Progenitor cell of endocrine pancreas (in vitro differentiated cells): ENCODE measurements around the gene PRMT7. TPM values are rescaled to one million over a fixed set of nuclear protein-coding genes. Genes with fewer than 3 reads are reported as not detected.

Experiments
- DNase-seq: peaks from one replicate; pipeline ENCODE4 v3.0.0; 2021; ENCODE audit warnings: low spot score; ENCODE audit not compliant: unreplicated experiment
- H3K27ac Mint-ChIP-seq: 2 replicates; pipeline ENCODE4 v1.8.0; 2021; ENCODE audit warnings: mild to moderate bottlenecking, moderate library complexity, mixed read lengths
- H3K27me3 Mint-ChIP-seq: 2 replicates; pipeline ENCODE4 v1.8.0; 2021; ENCODE audit warnings: mixed read lengths
- H3K36me3 Mint-ChIP-seq: 2 replicates; pipeline ENCODE4 v1.8.0; 2022; ENCODE audit warnings: mixed read lengths; ENCODE audit not compliant: insufficient read depth
- H3K4me1 Mint-ChIP-seq: 2 replicates; pipeline ENCODE4 v1.8.0; 2021; ENCODE audit warnings: low read depth, mixed read lengths
- H3K4me3 Mint-ChIP-seq: 2 replicates; pipeline ENCODE4 v1.8.0; 2021; ENCODE audit warnings: low read depth, mild to moderate bottlenecking, moderate library complexity, mixed read lengths
- H3K9me3 Mint-ChIP-seq: 2 replicates; pipeline ENCODE4 v1.8.0; 2021; ENCODE audit warnings: low read depth, mixed read lengths
- total RNA-seq: library from RNA; stranded (reverse); gene quantifications from 2 replicates; pipeline ENCODE4 v1.2.1, GENCODE V29; 2021
- TF ChIP-seq, protein P1 (sequence below): fragments of 200-600 bp; sonication (generic); IDR thresholded peaks from one replicate; pipeline ENCODE4 v1.5.0; 2021; ENCODE audit warnings: antibody characterized with exemption, mild to moderate bottlenecking; ENCODE audit not compliant: unreplicated experiment

PRMT7 gene
- total RNA-seq, 1 donor from 2014 or later, result 60.0 TPM

DNA sequence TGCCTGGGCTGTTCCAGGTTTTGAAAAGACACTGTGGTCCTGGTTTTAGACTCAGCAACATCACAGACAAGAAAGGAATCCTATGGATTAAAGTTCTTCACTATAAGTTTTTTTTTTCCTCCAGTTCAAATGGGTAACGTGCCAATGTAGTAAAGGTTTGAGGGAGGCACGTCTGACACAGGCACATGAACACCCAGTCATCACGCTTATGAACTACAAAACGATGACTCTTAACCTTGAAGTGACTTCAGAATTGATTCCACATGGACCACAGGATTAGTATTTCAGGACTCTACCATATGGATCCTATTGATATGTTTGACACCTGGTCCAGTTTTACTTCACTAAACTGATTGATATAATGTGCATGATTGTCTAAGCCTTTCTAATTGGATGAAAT is 2.3 kb downstream of the PRMT7 start:
- no peak for DNase-seq
- Mint-ChIP-seq H3K4me3 (no peak overlapping the region), H3K27me3 (no peaks in the 10 kb centered on the region), H3K4me1 (peaks cover 21% of the 10 kb centered on the region), H3K36me3 (peaks cover 16% of the 10 kb centered on the region), H3K9me3 (no peaks in the 10 kb centered on the region), H3K27ac (no peak overlapping the region)
- TF ChIP-seq, protein P1, sequence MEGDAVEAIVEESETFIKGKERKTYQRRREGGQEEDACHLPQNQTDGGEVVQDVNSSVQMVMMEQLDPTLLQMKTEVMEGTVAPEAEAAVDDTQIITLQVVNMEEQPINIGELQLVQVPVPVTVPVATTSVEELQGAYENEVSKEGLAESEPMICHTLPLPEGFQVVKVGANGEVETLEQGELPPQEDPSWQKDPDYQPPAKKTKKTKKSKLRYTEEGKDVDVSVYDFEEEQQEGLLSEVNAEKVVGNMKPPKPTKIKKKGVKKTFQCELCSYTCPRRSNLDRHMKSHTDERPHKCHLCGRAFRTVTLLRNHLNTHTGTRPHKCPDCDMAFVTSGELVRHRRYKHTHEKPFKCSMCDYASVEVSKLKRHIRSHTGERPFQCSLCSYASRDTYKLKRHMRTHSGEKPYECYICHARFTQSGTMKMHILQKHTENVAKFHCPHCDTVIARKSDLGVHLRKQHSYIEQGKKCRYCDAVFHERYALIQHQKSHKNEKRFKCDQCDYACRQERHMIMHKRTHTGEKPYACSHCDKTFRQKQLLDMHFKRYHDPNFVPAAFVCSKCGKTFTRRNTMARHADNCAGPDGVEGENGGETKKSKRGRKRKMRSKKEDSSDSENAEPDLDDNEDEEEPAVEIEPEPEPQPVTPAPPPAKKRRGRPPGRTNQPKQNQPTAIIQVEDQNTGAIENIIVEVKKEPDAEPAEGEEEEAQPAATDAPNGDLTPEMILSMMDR, result no peak

DNA sequence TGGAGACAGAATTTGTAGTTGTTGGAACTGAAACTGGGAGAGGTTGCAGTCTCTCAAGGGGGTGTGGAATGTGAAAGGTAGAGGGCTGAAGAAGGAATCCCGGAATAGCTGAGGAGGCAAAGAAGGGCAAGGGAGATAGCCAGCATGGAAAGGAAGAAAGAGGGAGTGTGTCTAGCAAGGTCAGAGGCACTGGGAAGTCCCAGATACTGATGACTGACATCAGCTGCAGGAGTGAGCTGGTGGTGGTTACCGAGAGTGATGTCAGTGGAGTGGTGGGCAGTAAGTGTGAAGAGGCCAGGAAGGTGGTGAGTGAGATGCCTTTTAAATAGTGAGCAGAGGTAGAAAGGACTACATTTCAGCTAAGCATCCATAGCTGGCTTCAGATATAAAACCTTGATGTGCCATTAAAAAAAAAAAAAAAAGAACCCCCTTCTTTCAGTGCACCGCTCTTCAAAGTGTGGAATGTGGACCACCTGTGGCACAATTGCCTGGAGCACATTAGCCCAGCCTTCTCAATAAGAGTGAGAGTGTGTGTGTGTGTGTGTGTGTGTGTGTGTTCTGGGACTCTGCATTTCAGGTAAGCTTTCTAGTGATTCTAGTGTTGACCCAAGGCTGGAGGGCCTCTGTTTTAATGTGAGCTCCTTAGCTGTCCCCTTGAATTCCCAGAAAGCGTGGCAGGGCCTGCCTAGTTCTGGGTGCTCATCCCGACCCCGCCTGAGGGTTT is 8.5 kb downstream of the PRMT7 start:
- TF ChIP-seq, protein P1, result no peak
- no peaks in the 10 kb centered on the region for H3K9me3 Mint-ChIP-seq
- H3K36me3 Mint-ChIP-seq, result peaks cover 23% of the 10 kb centered on the region
- H3K4me3 Mint-ChIP-seq, result no peak overlapping the region
- DNase-seq, result no peak
- H3K27ac Mint-ChIP-seq, result no peak overlapping the region
- no peaks in the 10 kb centered on the region for H3K4me1 Mint-ChIP-seq
- H3K27me3 Mint-ChIP-seq, result no peaks in the 10 kb centered on the region

DNA sequence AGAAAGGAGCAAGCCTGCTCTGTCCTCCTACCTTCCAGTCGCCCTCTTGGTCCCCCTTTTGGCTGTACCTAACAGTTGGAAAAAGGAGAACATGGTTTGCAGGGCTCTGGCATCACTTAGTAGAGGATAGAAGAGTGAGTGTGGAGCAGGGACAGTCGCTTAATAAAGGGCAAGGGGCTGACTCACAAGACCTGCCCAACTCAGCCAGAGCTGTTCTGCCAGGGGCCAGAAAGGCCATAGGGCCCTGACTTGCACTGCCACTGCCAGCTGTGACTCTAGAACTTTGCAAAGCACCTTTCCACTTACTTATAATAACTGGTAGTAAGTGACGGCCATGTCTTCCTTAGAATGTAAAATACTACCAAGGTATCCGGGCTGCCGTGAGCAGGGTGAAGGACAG is 13.5 kb downstream of the PRMT7 start:
- no peak for DNase-seq
- H3K4me1 Mint-ChIP-seq, result peaks cover 14% of the 10 kb centered on the region
- no peak overlapping the region for H3K27ac Mint-ChIP-seq
- peaks cover 9% of the 10 kb centered on the region for H3K36me3 Mint-ChIP-seq
- H3K27me3 Mint-ChIP-seq, result no peaks in the 10 kb centered on the region
- TF ChIP-seq, protein P1, result no peak
- no peaks in the 10 kb centered on the region for H3K9me3 Mint-ChIP-seq
- H3K4me3 Mint-ChIP-seq, result no peak overlapping the region

DNA sequence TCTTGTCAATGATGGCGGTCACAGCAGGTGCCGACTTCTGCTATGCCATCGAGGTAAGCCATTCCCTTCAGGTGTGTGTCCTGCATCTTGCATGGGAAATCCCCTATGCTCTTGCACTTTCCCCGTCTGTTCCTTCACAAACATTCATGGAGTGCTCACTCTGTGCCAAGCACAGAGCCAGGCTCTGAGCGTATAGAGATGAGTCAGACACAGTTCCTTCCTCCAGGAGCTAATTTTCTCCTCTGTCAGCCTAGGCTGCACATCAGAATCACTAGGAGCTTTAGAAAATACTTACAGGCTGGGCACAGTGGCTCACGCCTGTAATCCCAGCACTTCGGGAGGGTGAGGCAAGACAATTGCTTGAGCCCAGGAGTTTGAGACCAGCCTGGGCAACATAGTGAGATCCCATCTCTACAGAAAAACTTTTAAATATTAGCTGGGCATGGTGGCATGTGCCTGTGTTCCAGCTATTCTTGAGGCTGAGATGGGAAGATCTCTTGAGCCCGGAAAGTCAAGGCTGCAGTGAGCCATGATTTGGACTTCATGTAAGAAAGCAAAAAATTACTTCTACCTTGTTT is 14.1 kb downstream of the PRMT7 start:
- H3K4me3 Mint-ChIP-seq, result no peak overlapping the region
- peaks cover 8% of the 10 kb centered on the region for H3K36me3 Mint-ChIP-seq
- H3K9me3 Mint-ChIP-seq, result no peaks in the 10 kb centered on the region
- no peak for DNase-seq
- no peak overlapping the region for H3K27ac Mint-ChIP-seq
- H3K27me3 Mint-ChIP-seq, result no peaks in the 10 kb centered on the region
- TF ChIP-seq, protein P1, result no peak
- peaks cover 14% of the 10 kb centered on the region for H3K4me1 Mint-ChIP-seq

DNA sequence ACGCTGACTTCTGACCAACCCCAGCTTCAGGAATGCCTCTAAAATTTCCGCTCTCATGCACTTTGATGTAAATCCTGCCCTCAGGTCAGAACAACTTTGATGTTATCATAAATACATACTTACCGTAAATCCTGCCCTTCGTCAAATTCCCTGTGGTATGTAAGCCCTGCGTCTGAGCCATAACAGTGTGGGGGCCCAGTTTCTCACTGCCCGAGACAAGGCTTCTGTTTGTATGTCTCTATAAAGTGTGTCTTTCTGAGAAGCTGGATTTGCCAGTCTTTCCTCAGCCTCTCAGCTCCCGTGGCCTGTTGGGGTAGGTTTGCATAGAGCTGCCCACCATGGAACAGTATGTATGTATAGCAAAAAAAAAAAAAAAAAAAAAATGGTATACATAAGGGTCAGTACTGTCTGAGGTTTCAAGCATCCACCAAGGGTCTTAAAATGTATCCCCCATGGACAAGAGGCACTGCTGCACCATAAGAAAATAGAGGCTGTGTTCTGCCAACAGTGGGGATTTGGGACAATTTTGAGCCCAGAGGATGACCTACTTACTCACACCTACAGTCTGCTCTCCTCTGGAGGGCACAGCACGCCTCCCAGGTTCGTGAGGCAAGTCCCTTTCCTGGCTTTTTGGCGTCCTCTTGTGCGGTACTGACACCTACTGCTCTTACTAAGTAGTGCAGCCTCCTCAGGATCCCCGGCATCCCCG is 17.5 kb downstream of the PRMT7 start:
- H3K9me3 Mint-ChIP-seq, result no peaks in the 10 kb centered on the region
- TF ChIP-seq, protein P1, result peak; percentile 84
- peak overlapping the region; percentile 94 for H3K27ac Mint-ChIP-seq
- peaks cover 16% of the 10 kb centered on the region for H3K4me1 Mint-ChIP-seq
- H3K4me3 Mint-ChIP-seq, result no peak overlapping the region
- H3K36me3 Mint-ChIP-seq, result peaks cover 9% of the 10 kb centered on the region
- peak; percentile 65 for DNase-seq
- H3K27me3 Mint-ChIP-seq, result no peaks in the 10 kb centered on the region
